Colonic mucosa (tissue), 4 donors: ENCODE data around the gene MX2. TPM values are rescaled to one million over a fixed set of nuclear protein-coding genes. Genes with fewer than 3 reads are reported as not detected.

Experiments
- DNase-seq: peaks from one replicate; pipeline ENCODE4 v3.0.0-alpha.2; 2020
- H3K27ac ChIP-seq: fragments of 200-600 bp; one replicate; pipeline ENCODE4 v1.8.0; 2021
- H3K27me3 ChIP-seq: fragments of 200-600 bp; one replicate; pipeline ENCODE4 v1.8.0; 2021
- H3K36me3 ChIP-seq: fragments of 200-600 bp; one replicate; pipeline ENCODE4 v1.8.0; 2021
- H3K4me1 ChIP-seq: fragments of 200-600 bp; one replicate; pipeline ENCODE4 v1.8.0; 2021; ENCODE audit warnings: mild to moderate bottlenecking
- H3K4me3 ChIP-seq: fragments of 200-600 bp; one replicate; pipeline ENCODE4 v1.8.0; 2021
- H3K9ac ChIP-seq, 2 donors: one replicate each; pipeline ENCODE4 v1.7.0; 2013; ENCODE audit warnings: control low read depth in 2 of 2, low read depth in 2 of 2, low read length in 2 of 2
- H3K9me3 ChIP-seq: fragments of 200-600 bp; one replicate; pipeline ENCODE4 v1.8.0; 2021
- CTCF ChIP-seq: fragments of 200-600 bp; IDR thresholded peaks from one replicate; pipeline ENCODE4 v1.8.0; 2022; ENCODE audit warnings: antibody characterized with exemption, mild to moderate bottlenecking
- intact Hi-C: fragments of 100-400 bp; cut with DNase I; formaldehyde crosslinking; loops from one replicate; pipeline ENCODE4 v1.14.1; 2022
- total RNA-seq, 2 donors: library from RNA; stranded (reverse); fragmentation: NEBNext Ultra II Directional in 1 of 2; extraction: Animal tissue kit (Norgen Biotek cat#: 25700) in 1 of 2; gene quantifications; one replicate each; pipeline ENCODE4 v1.2.1, GENCODE V29; 2021
- donor health status: healthy.
- donor health status: DM: no; HTN: no; CAD: no.
- donor health status: DM: no; HTN: no; CAD: no.

Gene MX2
- total RNA-seq, 2 donors from 2014 or later, result 2.0 to 2.5 TPM

DNA sequence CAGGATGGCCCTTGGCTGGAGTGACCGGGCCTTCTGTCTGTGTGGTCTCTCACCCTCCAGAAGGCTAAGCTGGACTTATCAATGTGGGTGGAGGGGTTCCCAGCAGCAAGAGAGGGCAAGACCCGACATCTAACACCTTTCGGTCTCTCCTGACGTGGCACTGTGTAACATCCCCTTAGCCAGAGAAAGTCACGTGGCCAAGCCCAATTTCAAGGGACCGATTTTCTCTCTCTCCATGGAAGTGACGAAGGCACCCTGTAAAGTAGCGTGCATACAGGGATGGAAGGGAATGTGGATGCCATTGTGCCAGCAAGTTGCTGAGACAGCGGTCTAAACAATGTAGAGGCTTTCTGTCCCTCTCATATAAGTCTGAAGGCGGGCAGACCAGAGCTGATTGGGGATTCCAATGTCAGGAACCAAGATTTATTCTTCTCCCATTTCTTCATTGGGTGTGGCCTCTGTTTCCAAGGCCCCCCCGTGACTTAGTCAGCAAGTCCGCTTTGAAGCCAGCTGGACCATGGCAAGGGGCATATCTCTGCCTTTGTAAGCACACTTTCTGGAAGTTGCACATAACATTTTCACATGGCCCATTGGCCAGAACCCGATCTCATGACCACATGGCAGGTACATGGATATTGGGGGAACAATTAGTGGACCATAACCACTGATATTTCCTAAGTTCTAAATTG is 76.7 kb downstream of the MX2 start:
- H3K4me1 ChIP-seq, result no peaks in the 10 kb centered on the region

GRCh38 chr21:41439248-41439647 is 77.4 kb downstream of the MX2 start:
- no peaks in the 10 kb centered on the region for H3K27me3 ChIP-seq
- no peak for TF ChIP-seq CTCF
- intact Hi-C loops, result no loop called here
- no peak overlapping the region for H3K4me3 ChIP-seq
- no peak overlapping the region for H3K9ac ChIP-seq
- no peak overlapping the region for H3K27ac ChIP-seq
- DNase-seq, result no peak
- H3K36me3 ChIP-seq, result no peaks in the 10 kb centered on the region
- H3K9me3 ChIP-seq, result no peaks in the 10 kb centered on the region
- no peaks in the 10 kb centered on the region for H3K4me1 ChIP-seq

More for the DNA sequence above, 76.7 kb downstream of the MX2 start:
- no peak for TF ChIP-seq CTCF
- Histone ChIP-seq H3K36me3 (no peaks in the 10 kb centered on the region), H3K27me3 (no peaks in the 10 kb centered on the region), H3K4me3 (no peak overlapping the region), H3K9me3 (no peaks in the 10 kb centered on the region), H3K27ac (no peak overlapping the region), H3K9ac (no peak overlapping the region)
- no peak for DNase-seq
- intact Hi-C loops, result no loop called here

GRCh38 chr21:41441546-41441945 is 79.7 kb downstream of the MX2 start:
- Histone ChIP-seq H3K27ac (no peak overlapping the region), H3K9me3 (no peaks in the 10 kb centered on the region), H3K36me3 (no peaks in the 10 kb centered on the region), H3K27me3 (no peaks in the 10 kb centered on the region), H3K4me1 (no peaks in the 10 kb centered on the region), H3K9ac (no peak overlapping the region), H3K4me3 (no peak overlapping the region)
- intact Hi-C loops, result no loop called here
- TF ChIP-seq CTCF, result no peak
- no peak for DNase-seq

DNA sequence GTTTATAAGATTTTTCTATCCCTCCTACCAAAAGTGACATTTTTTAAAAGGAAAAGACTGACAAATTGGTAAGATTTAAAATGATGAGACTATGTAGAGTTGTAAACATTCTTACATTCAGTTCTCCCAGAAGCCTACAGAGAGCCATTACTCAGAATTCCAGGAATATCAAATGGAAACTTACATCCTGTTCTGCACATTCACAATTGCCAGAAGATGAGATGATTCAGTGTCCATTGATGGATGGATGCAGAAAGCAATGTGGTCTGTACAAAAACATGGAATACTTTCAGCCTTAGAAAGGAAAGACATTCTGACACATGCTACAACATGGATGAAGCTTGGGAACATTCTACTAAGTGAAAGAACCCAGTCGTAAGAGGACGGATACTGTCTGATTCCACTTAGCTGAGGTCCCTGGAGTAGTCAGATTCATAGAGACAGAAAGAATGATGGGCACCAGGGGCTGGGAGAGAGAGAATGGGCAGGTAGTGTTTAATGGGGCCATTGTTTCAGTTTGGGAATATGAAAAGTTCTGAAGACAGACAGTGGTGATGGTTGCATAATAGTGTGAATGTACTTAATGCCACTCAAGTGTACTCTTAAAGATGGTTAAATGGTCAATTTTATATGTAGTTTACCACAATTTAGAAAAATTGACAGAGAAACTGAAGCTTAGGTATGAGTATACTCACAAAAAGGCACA is 80.8 kb downstream of the MX2 start:
- no peak for DNase-seq
- intact Hi-C loops, result no loop called here
- Histone ChIP-seq H3K4me3 (no peak overlapping the region), H3K27me3 (no peaks in the 10 kb centered on the region), H3K9me3 (no peaks in the 10 kb centered on the region), H3K36me3 (no peaks in the 10 kb centered on the region), H3K4me1 (no peaks in the 10 kb centered on the region), H3K27ac (no peak overlapping the region), H3K9ac (no peak overlapping the region)
- no peak for TF ChIP-seq CTCF

DNA sequence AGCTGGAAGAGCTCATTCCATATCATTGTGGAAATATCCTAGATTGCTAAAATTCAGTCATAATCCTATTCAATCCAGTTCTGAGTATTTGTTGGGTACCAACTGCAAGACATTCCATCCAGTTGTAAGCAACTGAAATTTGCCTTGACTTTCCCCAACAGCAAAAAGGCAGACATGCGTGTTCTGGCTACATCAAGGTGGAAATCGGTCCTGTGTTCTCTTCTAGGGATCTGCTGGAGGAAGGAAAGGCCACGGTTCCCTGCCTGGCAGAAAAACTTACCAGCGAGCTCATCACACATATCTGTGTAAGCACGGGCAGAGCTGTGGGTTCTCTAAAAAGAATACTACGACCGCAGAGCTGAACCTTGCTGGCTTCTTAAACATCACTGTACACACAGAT is 81.7 kb downstream of the MX2 start:
- DNase-seq, result no peak

More for the DNA sequence above, 81.7 kb downstream of the MX2 start:
- Histone ChIP-seq H3K4me3 (no peak overlapping the region), H3K36me3 (no peaks in the 10 kb centered on the region), H3K27me3 (no peaks in the 10 kb centered on the region), H3K27ac (no peak overlapping the region), H3K9me3 (no peaks in the 10 kb centered on the region), H3K4me1 (no peaks in the 10 kb centered on the region), H3K9ac (no peak overlapping the region)
- intact Hi-C loops, result no loop called here
- no peak for TF ChIP-seq CTCF
